ENCODE data around the gene LHX4.

Gene LHX4

GRCh38 chr1:180221462-180221861, 8.6 kb upstream of the LHX4 start:
- Histone ChIP-seq H3K4me1 (ENCODE audit: insufficient read depth, low read length) (no peaks in the 10 kb centered on the region), H3K9me3 (ENCODE audit: low read length) (no peaks in the 10 kb centered on the region), H2AFZ (ENCODE audit: low read depth, low read length) (no peak overlapping the region), H3K4me3 (ENCODE audit: low read length) (no peak overlapping the region), H3K36me3 (ENCODE audit: insufficient read depth, low read length) (no peaks in the 10 kb centered on the region), H3K27me3 (ENCODE audit: insufficient read depth, low read length) (peaks cover 73% of the 10 kb centered on the region)

- H3K36me3 ChIP-seq (ENCODE audit: insufficient read depth, low read length) = no peaks in the 10 kb centered on the region
- H3K9me3 ChIP-seq (ENCODE audit: low read length) = no peaks in the 10 kb centered on the region
- H3K4me3 ChIP-seq (ENCODE audit: low read length) = no peak overlapping the region
- peaks cover 3% of the 10 kb centered on the region for H3K4me1 ChIP-seq (ENCODE audit: insufficient read depth, low read length)
- peaks cover 72% of the 10 kb centered on the region for H3K27me3 ChIP-seq (ENCODE audit: insufficient read depth, low read length)
- no peak overlapping the region for H2AFZ ChIP-seq (ENCODE audit: low read depth, low read length)
These were observed 5.2 kb upstream of the LHX4 start for GRCh38 chr1:180224902-180225301.

DNA sequence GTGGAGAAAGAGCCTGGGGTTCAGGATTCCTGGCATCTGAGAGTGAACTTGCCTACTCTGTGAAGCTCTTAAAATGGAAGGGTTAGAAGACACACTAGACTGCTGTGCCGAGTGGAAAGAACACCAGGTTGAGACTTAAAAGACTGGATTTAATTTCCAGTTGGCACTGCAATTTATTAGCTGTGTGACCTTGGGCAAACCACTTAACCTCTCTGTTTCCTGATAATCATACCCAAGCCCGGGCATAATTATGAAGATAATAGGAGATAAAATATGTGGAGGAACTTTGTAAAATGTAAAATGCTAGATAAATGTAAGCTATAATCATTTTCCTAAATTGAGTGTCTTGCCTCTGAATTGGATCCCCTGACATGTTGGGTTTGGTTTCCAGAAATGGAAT, 4.7 kb upstream of the LHX4 start:
- Histone ChIP-seq H3K36me3 (ENCODE audit: insufficient read depth, low read length) (no peaks in the 10 kb centered on the region), H2AFZ (ENCODE audit: low read depth, low read length) (no peak overlapping the region), H3K4me1 (ENCODE audit: insufficient read depth, low read length) (peaks cover 6% of the 10 kb centered on the region), H3K9me3 (ENCODE audit: low read length) (no peaks in the 10 kb centered on the region), H3K4me3 (ENCODE audit: low read length) (no peak overlapping the region), H3K27me3 (ENCODE audit: insufficient read depth, low read length) (peaks cover 67% of the 10 kb centered on the region)

DNA sequence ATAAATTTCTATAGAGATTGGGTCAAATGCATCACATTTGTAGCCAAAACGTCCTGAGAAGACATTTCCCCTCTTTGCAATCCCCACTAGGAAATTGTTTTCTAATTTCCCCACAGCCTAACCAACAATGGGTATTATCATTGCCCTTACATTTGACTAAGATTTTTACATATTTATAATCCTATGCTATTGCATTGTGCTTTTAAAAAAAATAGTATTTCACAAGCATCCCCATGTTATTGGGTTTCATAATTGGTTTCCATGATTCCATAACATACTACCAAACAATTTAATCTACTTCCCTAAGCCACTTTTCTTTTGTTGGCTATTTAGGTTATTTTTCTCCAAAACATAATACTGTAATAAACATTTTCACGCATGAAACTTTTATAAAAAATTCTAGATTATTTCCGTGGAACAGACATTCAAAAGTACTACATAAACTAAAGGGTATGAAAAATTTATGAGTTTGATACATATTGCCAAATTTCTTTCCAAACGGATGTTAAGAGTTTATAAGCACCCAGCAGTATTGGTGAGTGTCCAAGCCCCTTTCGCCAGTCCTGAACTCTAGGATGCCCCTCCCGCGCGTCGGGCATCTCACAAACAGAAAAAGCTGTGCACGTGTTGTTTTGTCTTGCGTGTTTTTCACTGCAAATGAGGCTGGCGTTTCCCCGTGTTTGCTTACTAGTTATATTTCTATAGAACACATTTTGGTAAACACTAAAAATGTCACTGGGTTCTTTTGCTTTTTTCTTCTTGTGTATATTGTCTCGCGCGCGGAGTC, 2.0 kb upstream of the LHX4 start:
- H3K9me3 ChIP-seq (ENCODE audit: low read length) = no peaks in the 10 kb centered on the region
- peaks cover 20% of the 10 kb centered on the region for H3K4me1 ChIP-seq (ENCODE audit: insufficient read depth, low read length)
- no peak overlapping the region for H3K4me3 ChIP-seq (ENCODE audit: low read length)
- H3K27me3 ChIP-seq (ENCODE audit: insufficient read depth, low read length) = peaks cover 73% of the 10 kb centered on the region
- no peak overlapping the region for H2AFZ ChIP-seq (ENCODE audit: low read depth, low read length)
- H3K36me3 ChIP-seq (ENCODE audit: insufficient read depth, low read length) = no peaks in the 10 kb centered on the region

- no peaks in the 10 kb centered on the region for H3K36me3 ChIP-seq (ENCODE audit: insufficient read depth, low read length)
- peaks cover 20% of the 10 kb centered on the region for H3K4me1 ChIP-seq (ENCODE audit: insufficient read depth, low read length)
- peaks cover 78% of the 10 kb centered on the region for H3K27me3 ChIP-seq (ENCODE audit: insufficient read depth, low read length)
- H2AFZ ChIP-seq (ENCODE audit: low read depth, low read length) = peak overlapping the region; percentile 94
- H3K4me3 ChIP-seq (ENCODE audit: low read length) = peak overlapping the region; percentile 53
- no peaks in the 10 kb centered on the region for H3K9me3 ChIP-seq (ENCODE audit: low read length)
These were observed 1.2 kb upstream of the LHX4 start for GRCh38 chr1:180228648-180229482.

DNA sequence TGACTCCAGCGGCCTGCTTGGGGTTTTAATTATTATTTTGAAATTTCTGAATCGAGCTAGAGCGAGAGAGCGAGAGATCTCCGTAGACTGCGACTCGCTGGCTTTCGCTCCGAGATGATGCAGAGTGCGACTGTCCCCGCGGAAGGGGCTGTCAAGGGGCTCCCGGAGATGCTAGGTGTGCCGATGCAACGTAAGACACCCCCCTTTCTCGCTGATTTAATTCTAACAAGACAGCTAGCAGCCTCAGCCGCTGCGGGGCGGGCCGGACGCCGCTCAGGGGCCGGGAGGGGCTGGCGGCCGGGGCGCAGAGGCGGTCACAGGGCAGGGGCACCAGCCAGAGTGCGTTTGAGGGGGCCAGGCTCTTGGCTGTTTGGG, 339 bp downstream of the LHX4 start:
- Histone ChIP-seq H3K36me3 (ENCODE audit: insufficient read depth, low read length) (no peaks in the 10 kb centered on the region), H2AFZ (ENCODE audit: low read depth, low read length) (peak overlapping the region; percentile 99), H3K4me1 (ENCODE audit: insufficient read depth, low read length) (peaks cover 29% of the 10 kb centered on the region), H3K27me3 (ENCODE audit: insufficient read depth, low read length) (peaks cover 79% of the 10 kb centered on the region), H3K9me3 (ENCODE audit: low read length) (no peaks in the 10 kb centered on the region), H3K4me3 (ENCODE audit: low read length) (peak overlapping the region; percentile 53)

- Histone ChIP-seq H2AFZ (ENCODE audit: low read depth, low read length) (peak overlapping the region; percentile 99), H3K36me3 (ENCODE audit: insufficient read depth, low read length) (no peaks in the 10 kb centered on the region), H3K4me1 (ENCODE audit: insufficient read depth, low read length) (peaks cover 29% of the 10 kb centered on the region), H3K27me3 (ENCODE audit: insufficient read depth, low read length) (peaks cover 80% of the 10 kb centered on the region), H3K4me3 (ENCODE audit: low read length) (peak overlapping the region; percentile 53), H3K9me3 (ENCODE audit: low read length) (no peaks in the 10 kb centered on the region)
These were observed 884 bp downstream of the LHX4 start for GRCh38 chr1:180230791-180231505.

GRCh38 chr1:180231506-180231921, 1.4 kb downstream of the LHX4 start:
- peak overlapping the region; percentile 53 for H3K4me3 ChIP-seq (ENCODE audit: low read length)
- peaks cover 29% of the 10 kb centered on the region for H3K4me1 ChIP-seq (ENCODE audit: insufficient read depth, low read length)
- peak overlapping the region; percentile 99 for H2AFZ ChIP-seq (ENCODE audit: low read depth, low read length)
- no peaks in the 10 kb centered on the region for H3K9me3 ChIP-seq (ENCODE audit: low read length)
- no peaks in the 10 kb centered on the region for H3K36me3 ChIP-seq (ENCODE audit: insufficient read depth, low read length)
- peaks cover 80% of the 10 kb centered on the region for H3K27me3 ChIP-seq (ENCODE audit: insufficient read depth, low read length)

DNA sequence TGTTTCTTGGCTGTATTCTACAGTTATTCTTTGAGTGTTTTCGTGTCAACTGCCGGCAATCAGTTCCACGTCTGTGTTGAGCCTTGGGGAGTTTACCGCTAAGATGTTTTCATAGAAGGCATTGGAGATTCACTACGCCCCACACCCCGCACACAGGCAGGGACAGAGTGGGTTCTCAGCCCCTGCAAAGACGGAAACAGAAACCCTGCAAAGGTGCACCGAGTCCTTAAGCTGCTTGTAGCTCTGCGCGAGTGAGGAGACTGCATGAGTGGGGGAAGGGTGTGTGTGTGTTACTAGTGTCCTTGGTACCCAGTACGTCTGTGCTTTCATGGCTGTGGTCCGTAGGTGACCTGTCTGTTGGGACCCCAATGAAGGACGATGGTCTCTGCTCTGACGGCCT, 1.9 kb downstream of the LHX4 start:
- H3K4me3 ChIP-seq (ENCODE audit: low read length) = peak overlapping the region; percentile 53
- H3K4me1 ChIP-seq (ENCODE audit: insufficient read depth, low read length) = peaks cover 29% of the 10 kb centered on the region
- peaks cover 81% of the 10 kb centered on the region for H3K27me3 ChIP-seq (ENCODE audit: insufficient read depth, low read length)
- no peaks in the 10 kb centered on the region for H3K36me3 ChIP-seq (ENCODE audit: insufficient read depth, low read length)
- no peak overlapping the region for H2AFZ ChIP-seq (ENCODE audit: low read depth, low read length)
- H3K9me3 ChIP-seq (ENCODE audit: low read length) = no peaks in the 10 kb centered on the region

DNA sequence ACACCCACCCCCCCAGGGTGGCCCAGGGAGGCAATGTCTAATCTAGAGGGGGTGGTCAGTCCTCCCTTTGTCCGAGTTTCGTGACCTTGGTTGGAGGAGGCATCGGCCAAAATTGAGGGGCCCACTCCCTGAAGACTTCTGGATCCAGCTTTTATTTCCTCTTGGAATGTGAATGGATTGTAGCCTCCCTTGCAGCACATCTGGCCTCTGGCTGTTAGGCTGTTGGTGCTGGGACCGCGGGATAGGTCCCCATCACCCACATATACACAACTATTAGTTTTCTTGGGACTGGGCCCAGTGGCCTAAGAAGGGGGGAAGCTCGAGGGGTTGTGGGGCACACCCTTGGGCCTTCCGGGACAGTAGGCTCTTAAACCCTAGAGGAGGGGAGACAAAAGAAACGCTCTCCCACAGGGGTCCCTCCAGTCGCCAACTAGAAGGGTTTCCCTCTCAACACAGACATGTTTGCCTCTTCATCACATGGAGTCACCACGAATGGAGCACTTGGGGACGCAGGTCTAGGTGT, 2.5 kb downstream of the LHX4 start:
- Histone ChIP-seq H3K4me1 (ENCODE audit: insufficient read depth, low read length) (peaks cover 29% of the 10 kb centered on the region), H3K4me3 (ENCODE audit: low read length) (no peak overlapping the region), H3K9me3 (ENCODE audit: low read length) (no peaks in the 10 kb centered on the region), H2AFZ (ENCODE audit: low read depth, low read length) (no peak overlapping the region), H3K27me3 (ENCODE audit: insufficient read depth, low read length) (peaks cover 85% of the 10 kb centered on the region), H3K36me3 (ENCODE audit: insufficient read depth, low read length) (no peaks in the 10 kb centered on the region)

DNA sequence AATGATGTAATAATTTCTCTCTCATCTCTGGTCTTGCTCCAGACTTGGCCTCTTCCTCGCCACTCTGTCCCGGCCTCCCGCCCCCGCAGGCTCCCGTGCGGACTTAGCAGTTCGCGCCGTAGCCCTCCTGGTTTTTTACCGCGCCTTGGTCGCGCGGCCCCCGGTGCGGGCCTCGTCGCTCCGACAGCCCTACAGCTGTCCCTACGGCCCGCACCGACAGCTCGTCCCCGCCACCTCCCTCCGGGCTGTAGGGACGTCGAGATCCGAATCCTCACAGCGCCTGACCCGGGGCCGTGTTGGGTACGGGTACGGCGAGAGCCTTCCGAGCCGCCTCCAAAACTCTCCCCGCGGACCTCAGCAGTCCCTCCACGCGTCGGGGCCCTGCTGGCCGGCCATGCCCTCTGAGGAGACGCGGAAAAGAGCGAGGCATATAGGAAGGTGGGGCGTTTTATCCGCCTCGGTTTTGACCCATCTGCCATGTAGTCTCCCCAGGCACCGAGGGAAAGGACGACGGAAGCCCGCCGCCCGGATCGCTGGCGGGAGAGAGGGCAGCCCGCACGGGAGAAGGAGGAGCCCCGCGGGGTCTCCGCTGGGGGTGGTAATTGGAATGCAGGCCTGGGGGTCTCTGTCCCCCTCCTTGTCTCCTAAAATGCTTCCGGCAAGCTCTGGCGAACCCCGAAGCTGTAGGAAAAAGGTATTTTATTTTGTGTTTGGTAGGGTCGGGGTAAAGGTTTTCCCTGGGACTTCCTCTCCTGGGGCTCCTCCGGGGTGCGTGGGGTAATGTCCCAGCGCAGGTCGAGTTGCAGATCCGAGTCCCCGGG, 3.3 kb downstream of the LHX4 start:
- H3K9me3 ChIP-seq (ENCODE audit: low read length) = no peaks in the 10 kb centered on the region
- H3K4me3 ChIP-seq (ENCODE audit: low read length) = no peak overlapping the region
- no peak overlapping the region for H2AFZ ChIP-seq (ENCODE audit: low read depth, low read length)
- H3K4me1 ChIP-seq (ENCODE audit: insufficient read depth, low read length) = peaks cover 29% of the 10 kb centered on the region
- no peaks in the 10 kb centered on the region for H3K36me3 ChIP-seq (ENCODE audit: insufficient read depth, low read length)
- peaks cover 85% of the 10 kb centered on the region for H3K27me3 ChIP-seq (ENCODE audit: insufficient read depth, low read length)

DNA sequence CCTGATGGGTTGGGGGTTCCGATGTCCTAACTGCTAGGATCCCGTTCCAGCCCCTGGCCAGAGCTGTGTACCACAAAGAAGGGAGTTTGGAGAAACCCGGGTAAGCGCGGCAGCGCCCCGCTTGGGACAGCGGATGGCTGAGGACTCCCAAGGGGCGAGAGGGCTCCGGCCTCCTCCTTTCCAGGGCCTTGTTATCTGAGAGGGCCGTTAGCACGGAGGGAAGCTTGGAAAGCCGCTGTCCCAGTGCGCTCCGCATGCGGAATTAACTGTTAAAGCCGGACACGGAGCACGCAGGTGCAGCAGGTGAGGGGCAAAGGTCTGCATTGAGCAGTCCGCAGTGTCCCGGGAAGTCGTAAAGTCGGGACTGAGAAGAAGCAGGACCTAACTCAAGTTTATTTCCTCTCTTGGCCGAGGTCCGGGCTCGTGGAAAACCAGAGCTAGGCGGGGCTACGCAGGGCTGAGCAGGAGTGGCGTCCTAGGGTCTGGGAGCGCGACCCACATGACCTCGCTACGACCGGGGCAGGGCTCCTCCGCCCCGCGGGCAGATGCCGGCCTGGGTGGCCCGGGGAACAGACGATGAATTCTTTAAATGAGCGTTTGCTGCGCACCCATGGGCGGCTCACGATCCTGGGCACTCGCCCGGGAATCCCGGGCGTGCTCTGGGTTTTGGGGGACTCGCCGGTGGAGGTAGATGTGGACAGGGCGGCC, 4.5 kb downstream of the LHX4 start:
- peaks cover 90% of the 10 kb centered on the region for H3K27me3 ChIP-seq (ENCODE audit: insufficient read depth, low read length)
- H2AFZ ChIP-seq (ENCODE audit: low read depth, low read length) = no peak overlapping the region
- H3K36me3 ChIP-seq (ENCODE audit: insufficient read depth, low read length) = no peaks in the 10 kb centered on the region
- H3K4me3 ChIP-seq (ENCODE audit: low read length) = no peak overlapping the region
- no peaks in the 10 kb centered on the region for H3K9me3 ChIP-seq (ENCODE audit: low read length)
- H3K4me1 ChIP-seq (ENCODE audit: insufficient read depth, low read length) = peaks cover 26% of the 10 kb centered on the region

All from neuron (in vitro differentiated cells).